ENCODE results near the gene RFC4. TPM values are rescaled to one million over a fixed set of nuclear protein-coding genes. Genes with fewer than 3 reads are reported as not detected.
A peak's percentile ranks its signal among the peaks of the same experiment; 100 is the strongest.

RFC4 gene
- polyA plus RNA-seq, 3 donors, result 3.9 to 6.2 (median 4.6) TPM

DNA sequence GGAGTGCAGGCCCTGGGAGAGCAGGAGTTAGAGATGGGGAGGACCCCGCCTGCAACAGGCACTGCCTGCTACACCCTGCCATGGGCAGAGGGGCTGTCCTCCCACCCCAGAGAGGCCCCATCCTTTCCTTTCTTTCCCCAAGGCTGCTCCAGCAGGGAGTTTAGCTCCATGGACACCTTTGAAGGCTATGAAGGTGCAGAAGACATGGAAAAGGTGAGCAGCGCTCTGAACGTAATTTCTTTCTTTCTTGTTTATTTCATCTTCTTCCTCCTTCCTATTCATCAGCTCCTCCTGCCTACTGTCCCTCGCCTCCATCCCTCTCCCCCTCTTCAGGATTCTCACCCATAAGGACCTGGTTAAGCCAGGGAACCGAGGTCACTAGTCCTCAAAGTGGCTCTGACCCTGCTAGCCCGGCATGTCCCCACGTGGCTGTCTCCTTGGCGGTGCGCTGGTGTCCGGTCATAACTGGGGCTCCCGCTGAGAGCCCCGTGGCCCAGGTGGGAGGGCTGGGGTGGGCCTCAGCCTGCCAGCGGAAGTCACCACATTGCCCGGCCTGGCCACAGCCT is 20.2 kb upstream of the RFC4 start:
- H3K4me1 Mint-ChIP-seq, result peaks cover 23% of the 10 kb centered on the region
- no peak for DNase-seq
- WGBS (ENCODE audit: insufficient coverage), result 0% methylated on average over 7 of the region's 14 CpGs
- peaks cover 12 to 29% of the 10 kb centered on the region in 2 donors for H3K4me1 ChIP-seq (ENCODE audit: control insufficient read depth in 1 of 2, insufficient read depth in 2 of 2, low read length in 2 of 2)
- H3K27ac Mint-ChIP-seq, result no peak overlapping the region
- peak overlapping the region; percentile 68 to 89 for H3K4me3 Mint-ChIP-seq
- H3K36me3 Mint-ChIP-seq, result peaks cover 2 to 7% of the 10 kb centered on the region in 2 donors
- H3K9me3 ChIP-seq (replicated peaks in 1 of 2; ENCODE audit: control insufficient read depth in 1 of 2, insufficient read depth in 1 of 2, low read length in 2 of 2), result peaks cover 3 to 18% of the 10 kb centered on the region in 2 donors
- peaks cover 69 to 80% (median 77%) of the 10 kb centered on the region in 3 donors for H3K27me3 Mint-ChIP-seq (ENCODE audit: low read depth in 3 of 3)
- H3K27me3 ChIP-seq (ENCODE audit: control insufficient read depth in 2 of 2, insufficient read depth in 2 of 2, low read length in 2 of 2), result peaks cover 59 to 72% of the 10 kb centered on the region in 2 donors
- H3K9ac ChIP-seq (ENCODE audit: insufficient read depth, low read length, poor library complexity, severe bottlenecking), result no peak overlapping the region
- no peak overlapping the region for H3K27ac ChIP-seq (ENCODE audit: low read depth in 1 of 2, low read length in 2 of 2)
- peak overlapping the region; percentile 86 for H2AFZ ChIP-seq (ENCODE audit: insufficient read depth, low read depth, low read length, poor library complexity, severe bottlenecking)
- H3K4me3 ChIP-seq (replicated peaks in 1 of 3; ENCODE audit: low read depth in 2 of 3, low read length in 3 of 3), result peak overlapping the region in 2 of 3 experiments; percentile 45 to 80
- TF ChIP-seq, protein P1, sequence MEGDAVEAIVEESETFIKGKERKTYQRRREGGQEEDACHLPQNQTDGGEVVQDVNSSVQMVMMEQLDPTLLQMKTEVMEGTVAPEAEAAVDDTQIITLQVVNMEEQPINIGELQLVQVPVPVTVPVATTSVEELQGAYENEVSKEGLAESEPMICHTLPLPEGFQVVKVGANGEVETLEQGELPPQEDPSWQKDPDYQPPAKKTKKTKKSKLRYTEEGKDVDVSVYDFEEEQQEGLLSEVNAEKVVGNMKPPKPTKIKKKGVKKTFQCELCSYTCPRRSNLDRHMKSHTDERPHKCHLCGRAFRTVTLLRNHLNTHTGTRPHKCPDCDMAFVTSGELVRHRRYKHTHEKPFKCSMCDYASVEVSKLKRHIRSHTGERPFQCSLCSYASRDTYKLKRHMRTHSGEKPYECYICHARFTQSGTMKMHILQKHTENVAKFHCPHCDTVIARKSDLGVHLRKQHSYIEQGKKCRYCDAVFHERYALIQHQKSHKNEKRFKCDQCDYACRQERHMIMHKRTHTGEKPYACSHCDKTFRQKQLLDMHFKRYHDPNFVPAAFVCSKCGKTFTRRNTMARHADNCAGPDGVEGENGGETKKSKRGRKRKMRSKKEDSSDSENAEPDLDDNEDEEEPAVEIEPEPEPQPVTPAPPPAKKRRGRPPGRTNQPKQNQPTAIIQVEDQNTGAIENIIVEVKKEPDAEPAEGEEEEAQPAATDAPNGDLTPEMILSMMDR (IDR thresholded peaks at IDR 0.05), result no peak
- intact Hi-C loops (cut with micrococcal nuclease), result loop anchor here in 1 of 2 donors (5.0 kb wide), 1 partner anchor 44 kb away; the partner anchor contains the start of gene EIF4A2
- H4K20me1 ChIP-seq (ENCODE audit: insufficient read depth, low read length), result no peaks in the 10 kb centered on the region
- peak overlapping the region; percentile 81 for H3K4me2 ChIP-seq (replicated peaks; ENCODE audit: extremely low read depth, low read length, poor library complexity, severe bottlenecking)
- H3K9me3 Mint-ChIP-seq, result peaks cover 0 to 10% (median 4%) of the 10 kb centered on the region in 7 donors
- H3K36me3 ChIP-seq (replicated peaks in 1 of 2; ENCODE audit: control insufficient read depth in 1 of 2, insufficient read depth in 2 of 2, low read length in 2 of 2), result no peaks in the 10 kb centered on the region
- H3K79me2 ChIP-seq (ENCODE audit: insufficient read depth, low read length), result no peaks in the 10 kb centered on the region

DNA sequence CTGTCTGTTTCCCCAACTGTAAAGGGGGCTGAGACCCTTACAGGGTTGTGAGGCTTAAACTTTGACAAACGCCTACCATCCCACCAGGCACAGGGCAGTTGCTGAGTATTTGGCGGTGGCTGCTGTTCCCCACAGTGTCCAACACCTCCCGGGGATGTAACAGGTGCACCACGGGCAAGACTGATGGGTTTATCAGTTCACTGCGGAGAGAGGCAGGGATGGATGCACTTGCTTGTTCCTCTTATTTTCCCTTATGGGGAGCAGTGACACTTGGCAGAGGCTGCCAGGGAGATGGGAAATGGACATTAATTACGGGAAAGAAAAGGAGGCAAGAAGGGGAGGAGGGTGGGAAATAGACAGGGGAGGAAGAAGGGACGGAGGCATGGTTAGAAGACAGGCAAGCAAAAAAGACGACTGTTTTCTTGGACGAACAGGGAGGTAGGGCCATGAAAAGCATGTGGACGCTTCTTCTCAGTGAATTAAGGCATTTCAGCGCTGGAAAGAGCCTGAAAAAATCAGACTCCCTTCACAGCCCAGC is 19.7 kb upstream of the RFC4 start:
- no peak overlapping the region for H3K9ac ChIP-seq (ENCODE audit: insufficient read depth, low read length, poor library complexity, severe bottlenecking)
- H3K79me2 ChIP-seq (ENCODE audit: insufficient read depth, low read length), result no peaks in the 10 kb centered on the region
- no peak overlapping the region for H3K4me3 ChIP-seq (replicated peaks in 1 of 3; ENCODE audit: low read depth in 2 of 3, low read length in 3 of 3)
- no peaks in the 10 kb centered on the region for H3K36me3 ChIP-seq (replicated peaks in 1 of 2; ENCODE audit: control insufficient read depth in 1 of 2, insufficient read depth in 2 of 2, low read length in 2 of 2)
- H3K27ac ChIP-seq (ENCODE audit: low read depth in 1 of 2, low read length in 2 of 2), result no peak overlapping the region
- no peaks in the 10 kb centered on the region for H4K20me1 ChIP-seq (ENCODE audit: insufficient read depth, low read length)
- H3K27me3 ChIP-seq (ENCODE audit: control insufficient read depth in 2 of 2, insufficient read depth in 2 of 2, low read length in 2 of 2), result peaks cover 59 to 68% of the 10 kb centered on the region in 2 donors
- peaks cover 23% of the 10 kb centered on the region for H3K4me1 Mint-ChIP-seq
- 30% methylated on average over 9 of the region's 11 CpGs for WGBS (ENCODE audit: insufficient coverage)
- H3K9me3 Mint-ChIP-seq, result peaks cover 0 to 10% (median 4%) of the 10 kb centered on the region in 7 donors
- DNase-seq, result no peak
- H3K4me1 ChIP-seq (ENCODE audit: control insufficient read depth in 1 of 2, insufficient read depth in 2 of 2, low read length in 2 of 2), result peaks cover 12 to 29% of the 10 kb centered on the region in 2 donors
- H3K4me3 Mint-ChIP-seq, result peak overlapping the region; percentile 68 to 89
- H3K4me2 ChIP-seq (replicated peaks; ENCODE audit: extremely low read depth, low read length, poor library complexity, severe bottlenecking), result no peak overlapping the region
- H3K36me3 Mint-ChIP-seq, result peaks cover 2 to 7% of the 10 kb centered on the region in 2 donors
- no peak overlapping the region for H2AFZ ChIP-seq (ENCODE audit: insufficient read depth, low read depth, low read length, poor library complexity, severe bottlenecking)
- TF ChIP-seq, protein P1 (IDR thresholded peaks at IDR 0.05), result no peak
- H3K27ac Mint-ChIP-seq, result no peak overlapping the region
- intact Hi-C loops (cut with micrococcal nuclease), result loop anchor here in 1 of 2 donors (5.0 kb wide), 1 partner anchor 44 kb away; the partner anchor contains the start of gene EIF4A2
- peaks cover 66 to 75% (median 72%) of the 10 kb centered on the region in 3 donors for H3K27me3 Mint-ChIP-seq (ENCODE audit: low read depth in 3 of 3)
- H3K9me3 ChIP-seq (replicated peaks in 1 of 2; ENCODE audit: control insufficient read depth in 1 of 2, insufficient read depth in 1 of 2, low read length in 2 of 2), result peaks cover 3 to 18% of the 10 kb centered on the region in 2 donors

All from CD14-positive monocyte (primary cell).